Stimulated activated CD8-positive, alpha-beta memory T cell treated with anti-CD3 and anti-CD28 coated beads, Interleukin-2, amount 100 ng/mL, for 48 hours (primary cell): ENCODE measurements around the gene ANKRD44.
"Not testable (repeated sequence)": the region's sequence is repeated elsewhere in the genome, so short reads cannot be mapped to it uniquely, and the experiment has no call there.

ENCODE experiments used
- DNase-seq, 2 donors: peaks; one replicate each; pipeline ENCODE4 v3.0.0-alpha.2; 2020; ENCODE audit warnings: low read depth in 2 of 2

Gene ANKRD44

DNA sequence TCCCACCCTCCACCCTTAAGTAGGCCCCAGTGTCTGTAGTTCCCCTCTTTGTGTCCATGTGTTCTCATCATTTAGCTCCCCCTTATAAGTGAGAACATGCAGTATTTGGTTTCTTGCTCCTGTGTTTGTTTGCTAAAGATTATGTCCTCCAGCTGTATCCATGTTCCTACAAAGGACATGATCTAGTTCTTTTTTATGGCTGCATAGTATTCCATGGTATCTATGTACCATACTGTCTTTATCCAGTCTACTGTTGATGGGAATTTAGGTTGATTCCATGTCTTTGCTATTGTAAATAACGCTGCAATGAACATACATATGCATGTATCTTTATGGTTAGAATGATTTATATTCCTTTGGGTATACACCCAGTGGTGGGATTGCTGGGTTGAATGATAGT, 233.9 kb downstream of the ANKRD44 start:
- DNase-seq, result no peak

DNA sequence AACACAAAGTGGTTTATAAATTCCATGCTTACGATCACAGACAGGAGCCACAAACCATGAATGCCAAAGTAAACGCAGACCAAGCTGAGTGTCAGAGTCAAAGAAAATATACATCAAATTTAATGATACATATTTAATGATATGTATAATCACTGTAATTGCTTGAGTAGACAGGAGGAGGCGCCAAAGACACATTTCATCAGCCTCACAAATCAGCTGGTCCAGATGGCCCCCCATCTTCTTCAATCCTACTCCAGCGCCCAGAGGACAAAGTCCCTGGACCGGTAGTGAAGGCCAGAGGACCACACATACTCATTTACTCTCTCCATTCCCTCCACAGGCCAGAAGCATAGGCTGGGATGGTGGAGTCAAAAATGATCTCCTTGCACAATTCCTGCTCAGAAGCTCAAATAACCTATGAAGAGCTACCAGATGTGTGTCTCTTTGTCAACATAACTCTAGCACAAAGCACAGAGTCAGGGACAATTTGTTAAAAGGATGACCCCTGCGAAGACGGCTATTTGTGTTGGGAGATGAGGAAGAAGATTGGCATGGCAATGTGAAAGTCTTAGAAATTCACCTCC, 234.7 kb downstream of the ANKRD44 start:
- no peak for DNase-seq

DNA sequence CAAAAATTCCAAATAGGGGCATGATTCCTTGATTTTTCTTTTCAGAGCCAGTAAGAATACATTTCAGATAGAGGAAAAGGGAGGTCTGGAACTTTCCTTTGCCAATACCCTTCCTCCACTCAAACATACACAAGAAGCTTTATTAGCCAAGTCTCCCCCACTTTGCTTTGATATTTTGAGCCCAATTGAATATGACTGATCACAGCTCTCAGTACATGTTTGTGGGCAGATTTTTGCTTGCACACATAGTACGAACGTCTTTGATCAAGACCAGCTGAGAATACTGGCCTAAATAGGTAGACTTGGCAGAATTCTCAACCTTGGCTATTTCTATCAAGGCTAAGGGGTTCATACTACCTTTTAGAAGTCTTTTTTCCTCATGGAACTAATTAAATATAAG, 235.3 kb downstream of the ANKRD44 start:
- no peak for DNase-seq

DNA sequence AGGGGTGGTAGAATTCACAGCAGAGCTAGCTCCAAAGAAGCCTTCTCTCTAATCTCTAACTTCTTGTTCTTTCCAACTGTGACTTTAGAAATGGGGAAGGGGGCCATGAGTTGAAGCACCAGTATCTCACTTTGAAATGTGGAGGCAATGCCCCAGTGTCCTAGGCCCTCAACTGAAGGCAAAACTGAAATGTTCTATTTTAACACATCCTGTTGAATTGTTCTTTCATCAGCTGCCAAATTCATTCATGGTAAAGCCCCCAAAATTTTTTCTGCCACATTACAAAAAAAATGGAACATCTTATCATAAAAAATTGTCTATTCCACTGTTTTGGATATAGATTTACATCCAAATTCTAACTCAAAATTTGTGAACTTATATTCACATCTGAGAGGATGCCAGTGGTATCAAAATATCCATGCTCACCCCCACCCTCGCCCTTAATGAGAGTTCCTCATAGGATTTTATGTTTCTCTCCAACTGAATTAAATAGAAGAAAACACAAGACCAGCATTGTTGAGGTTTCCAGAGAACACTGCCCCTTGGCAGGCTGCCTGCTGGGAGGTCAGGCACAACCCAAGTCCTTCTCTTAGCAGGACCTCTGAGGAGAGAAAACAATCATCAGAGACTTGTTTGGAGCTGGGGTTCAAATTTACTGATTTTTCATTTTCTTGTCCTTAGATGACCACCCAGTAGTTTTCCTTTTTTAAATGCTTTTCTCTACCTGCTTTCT, 236.7 kb downstream of the ANKRD44 start:
- no peak for DNase-seq

DNA sequence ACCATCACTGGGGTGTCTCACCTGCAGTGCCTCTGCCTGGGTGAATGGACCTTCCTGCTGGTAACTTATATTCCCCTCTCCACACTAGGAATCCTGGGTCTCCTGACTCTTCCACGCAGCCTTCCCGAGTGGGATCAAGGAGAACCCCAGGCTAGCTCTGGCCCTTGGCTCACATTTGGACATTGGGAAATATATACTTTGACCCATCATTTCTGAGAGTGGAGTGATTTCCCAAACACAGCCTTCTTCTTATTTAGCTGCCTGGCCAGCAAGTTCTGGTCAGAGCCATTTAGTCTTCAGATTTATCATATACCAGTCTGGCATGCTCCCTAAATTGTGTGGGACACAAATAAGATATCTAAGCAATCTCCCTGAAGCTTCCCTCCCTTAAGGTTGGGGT, 237.3 kb downstream of the ANKRD44 start:
- DNase-seq, result no peak

DNA sequence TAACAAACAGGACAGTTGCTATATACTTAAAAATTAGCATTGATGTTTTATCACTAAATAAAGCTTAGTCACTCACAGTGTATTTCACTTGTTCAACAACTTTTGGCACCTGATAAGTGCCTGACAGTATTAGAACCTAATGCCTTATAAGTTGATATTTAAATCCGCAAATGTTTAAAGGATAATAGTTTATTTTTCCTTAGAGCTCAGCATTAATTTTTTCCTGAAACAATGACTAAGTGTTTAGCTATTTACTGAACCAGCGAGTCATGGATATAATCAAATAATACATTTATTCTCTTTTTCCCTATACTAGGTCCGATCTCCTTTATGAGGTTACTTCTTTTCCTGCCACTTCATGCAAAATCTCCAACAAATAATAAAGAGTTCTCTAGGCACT, 238.0 kb downstream of the ANKRD44 start:
- DNase-seq, result no peak

DNA sequence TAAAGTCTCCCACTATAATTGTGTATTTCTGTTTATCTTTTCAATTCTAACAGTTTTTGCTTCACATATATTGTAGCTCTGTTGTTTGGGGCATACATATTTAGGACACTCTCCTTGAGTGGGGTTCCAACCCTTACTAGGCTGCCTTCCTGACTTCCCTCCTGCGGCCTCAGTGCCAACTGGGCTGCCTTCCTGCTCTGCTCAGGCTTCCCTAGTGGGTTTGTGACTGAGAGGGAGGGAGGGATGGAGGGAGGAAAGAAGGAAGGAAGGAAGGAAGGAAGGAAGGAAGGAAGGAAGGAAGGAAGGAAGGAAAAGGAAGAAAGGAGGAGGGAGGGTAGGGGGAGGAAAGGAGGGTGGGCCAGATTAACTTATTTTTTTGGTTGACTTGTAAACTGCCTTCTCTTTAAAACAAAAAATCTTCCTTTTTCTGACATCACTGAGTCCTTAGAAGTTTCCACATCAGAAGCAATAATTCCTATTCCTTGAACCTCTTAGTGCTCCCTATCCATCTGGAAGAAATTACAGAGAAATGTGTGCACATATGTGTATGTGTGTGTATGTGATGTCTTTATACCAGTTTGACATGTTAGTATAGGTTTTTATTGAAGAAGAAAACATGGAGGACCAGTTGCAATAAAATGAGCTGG, 238.7 kb downstream of the ANKRD44 start:
- no peak for DNase-seq

DNA sequence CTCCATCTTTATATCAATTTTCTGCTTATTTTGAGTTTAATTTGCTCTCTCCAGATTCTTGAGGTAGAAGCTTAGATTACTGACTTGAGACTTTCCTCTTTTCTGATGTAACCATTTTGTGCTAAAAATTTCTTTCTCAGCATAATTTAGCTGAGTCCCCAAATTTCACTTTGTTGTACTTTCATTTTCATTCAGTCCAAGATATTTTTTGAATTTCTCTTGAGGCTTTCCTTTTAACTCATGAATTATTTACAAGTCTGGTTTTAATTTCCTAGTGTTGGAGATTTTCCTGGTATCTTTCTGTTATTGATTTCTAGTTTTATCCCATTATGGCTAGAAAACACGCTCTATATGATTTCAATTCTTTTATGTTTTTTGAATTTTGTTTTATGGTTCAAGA, 239.4 kb downstream of the ANKRD44 start:
- DNase-seq, result no peak

DNA sequence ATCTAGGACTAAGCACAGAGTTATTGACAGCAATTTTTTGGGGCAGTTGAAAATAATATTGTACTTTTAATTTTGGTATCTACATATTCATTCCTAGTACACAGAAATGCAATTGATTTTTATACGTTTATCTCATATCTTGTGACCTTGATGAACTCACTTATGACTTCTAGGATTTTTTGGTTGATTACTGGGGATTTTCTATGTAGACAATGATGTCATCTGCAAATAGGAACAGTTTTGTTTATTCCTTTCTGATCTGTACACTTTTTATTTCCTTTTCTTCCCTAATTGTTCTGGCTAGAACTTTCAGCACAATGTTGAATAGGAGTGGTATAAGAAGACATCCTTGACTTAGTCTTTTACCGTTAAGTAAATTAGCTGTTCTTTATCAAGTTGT, 240.6 kb downstream of the ANKRD44 start:
- DNase-seq, result no peak

DNA sequence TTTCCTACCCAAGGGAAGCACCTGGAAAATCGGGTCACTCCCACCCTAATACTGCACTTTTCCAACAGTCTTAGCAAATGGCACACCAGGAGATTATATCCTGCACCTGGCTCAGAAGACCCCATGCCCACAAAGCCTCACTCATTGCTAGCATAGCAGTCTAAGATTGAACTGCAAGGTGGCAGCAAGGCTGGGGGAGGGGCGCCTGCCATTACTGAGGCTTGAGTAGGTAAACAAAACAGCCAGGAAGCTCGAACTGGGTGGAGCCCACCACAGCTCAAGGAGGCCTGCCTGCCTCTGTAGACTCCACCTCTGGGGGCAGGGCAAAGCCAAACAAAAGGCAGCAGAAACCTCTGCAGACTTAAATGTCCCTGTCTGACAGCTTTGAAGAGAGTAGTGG, 248.0 kb downstream of the ANKRD44 start:
- DNase-seq, result not testable (repeated sequence)

DNA sequence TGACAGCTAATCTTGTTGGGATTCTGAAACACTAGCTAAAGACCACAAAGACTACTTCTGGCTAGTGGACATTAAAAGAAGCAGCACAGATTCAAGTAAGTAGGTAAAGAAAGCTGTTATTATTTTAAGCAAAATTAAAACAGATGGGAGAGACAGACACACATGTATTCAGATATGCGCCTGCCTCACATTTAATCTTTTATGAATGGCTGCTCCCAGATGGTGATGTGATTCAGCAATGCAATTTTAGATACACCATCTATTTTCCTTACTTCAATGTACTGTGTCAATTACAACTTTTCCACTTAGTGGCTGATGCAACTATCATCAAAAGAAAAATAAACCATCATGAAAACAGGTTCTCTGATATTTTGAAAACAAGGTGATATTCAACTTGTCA, 251.1 kb downstream of the ANKRD44 start:
- no peak for DNase-seq

DNA sequence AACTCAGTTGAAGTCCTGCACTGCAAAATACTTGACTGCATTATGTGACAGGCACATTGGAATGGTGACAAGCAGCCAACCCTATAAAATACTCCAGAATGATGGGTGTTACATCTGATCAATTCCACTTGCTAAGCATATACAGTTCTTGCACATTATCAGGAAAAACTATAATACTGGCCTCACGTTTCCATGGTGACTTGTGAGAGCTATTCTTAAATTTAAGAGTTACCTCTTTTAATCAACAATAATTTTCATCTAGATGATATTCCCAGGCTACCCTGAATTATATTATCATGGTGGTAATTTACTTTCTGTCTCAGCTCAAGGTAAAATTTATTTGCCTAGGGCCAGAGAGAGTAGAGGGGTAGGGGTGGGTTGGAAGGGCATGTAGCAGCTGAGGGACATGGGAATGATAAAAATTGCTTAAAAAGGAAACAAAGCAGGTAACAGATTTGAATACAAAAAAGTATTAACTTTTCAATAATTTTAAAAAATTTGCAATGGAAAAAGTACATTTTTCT, 251.7 kb downstream of the ANKRD44 start:
- DNase-seq, result no peak

DNA sequence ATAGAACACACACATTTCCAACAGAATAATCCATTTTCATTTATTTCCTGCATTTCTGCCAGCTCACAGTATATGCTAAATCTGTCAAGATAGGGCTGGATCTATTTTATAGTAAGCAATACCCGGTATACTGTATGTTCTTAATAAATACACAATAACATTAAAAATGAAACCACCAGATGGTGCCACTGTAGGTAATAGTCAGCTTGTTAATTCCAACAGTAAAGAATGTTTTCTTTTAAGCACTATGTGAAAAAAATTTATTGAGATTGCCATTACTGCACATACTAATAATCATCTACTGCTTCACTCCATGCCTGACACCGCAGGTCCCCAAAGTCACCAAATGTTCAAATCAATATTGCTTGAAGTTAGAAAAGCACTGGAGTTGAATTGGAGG, 252.6 kb downstream of the ANKRD44 start:
- no peak for DNase-seq

DNA sequence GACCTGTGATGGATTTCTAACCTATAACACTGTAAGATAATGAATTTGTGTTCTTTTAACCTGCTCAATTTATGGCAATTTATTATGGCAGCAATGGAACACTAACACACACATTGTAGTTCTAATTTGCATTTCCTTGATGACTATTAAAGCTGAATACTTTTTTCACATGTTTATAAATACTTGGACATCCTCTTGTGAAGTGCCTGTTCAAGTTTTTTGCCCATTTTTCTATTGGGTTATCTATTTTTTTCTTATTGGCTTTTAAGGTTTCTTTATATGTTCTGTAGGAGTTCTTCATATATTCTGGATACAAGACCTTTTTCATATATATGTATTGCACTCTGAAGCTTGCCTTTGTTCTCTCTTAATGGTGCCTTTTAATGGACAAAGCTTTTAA, 255.5 kb downstream of the ANKRD44 start:
- no peak for DNase-seq

DNA sequence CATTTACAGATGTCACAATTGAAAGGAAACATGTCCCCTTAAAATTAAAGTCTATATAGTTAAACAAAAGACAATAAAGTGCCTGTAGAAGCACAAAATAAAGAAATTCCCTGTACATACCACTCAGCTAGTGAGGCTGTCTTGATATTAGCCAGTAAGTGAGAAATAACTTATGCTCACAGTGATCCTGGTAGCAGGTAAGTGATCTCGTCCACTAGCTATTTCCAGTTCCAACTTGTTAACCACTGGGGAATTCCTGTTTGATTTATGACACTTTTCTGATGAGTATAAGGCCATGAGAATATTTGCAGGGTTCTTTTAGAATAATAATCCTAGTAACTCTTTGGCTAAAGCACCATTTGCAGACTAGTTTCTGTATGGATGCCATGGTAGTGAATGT, 256.1 kb downstream of the ANKRD44 start:
- no peak for DNase-seq

DNA sequence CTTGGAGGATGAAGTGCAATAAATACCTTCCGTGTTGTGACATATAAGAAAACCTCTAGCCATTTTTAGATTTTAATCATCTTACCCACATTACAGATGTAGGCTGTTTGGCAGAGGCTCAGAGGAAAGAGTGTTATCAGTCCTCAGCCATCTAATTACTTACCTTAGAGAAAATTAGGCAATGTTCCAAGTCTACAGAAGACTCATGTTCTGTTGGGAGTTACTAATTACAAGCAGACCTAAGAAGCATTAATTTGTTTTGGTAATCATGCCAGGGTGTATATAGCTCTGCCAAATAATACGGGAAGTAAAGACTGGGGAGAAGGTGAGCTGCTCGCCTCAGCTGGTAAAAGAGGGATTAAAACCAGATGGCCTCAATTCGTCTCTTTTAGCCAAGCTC, 258.2 kb downstream of the ANKRD44 start:
- no peak for DNase-seq

DNA sequence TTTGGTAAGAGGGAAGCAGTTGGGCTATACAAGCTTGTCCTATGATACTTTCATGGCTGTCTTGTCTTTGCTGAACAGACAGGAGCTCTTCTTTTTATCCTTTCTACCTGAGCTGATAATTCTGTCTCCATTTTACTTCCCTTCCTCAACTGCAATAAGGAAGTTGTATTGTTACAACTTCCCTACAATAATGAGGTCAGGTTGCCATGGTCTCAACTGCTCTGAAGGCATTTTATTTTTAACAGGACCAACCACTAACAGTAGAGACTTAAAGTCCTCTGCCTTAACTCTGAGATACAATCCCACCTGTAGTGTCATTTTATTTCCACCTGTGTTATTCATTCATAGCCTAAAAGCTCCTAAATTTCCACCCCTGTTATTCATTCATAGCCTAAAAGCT, 265.5 kb downstream of the ANKRD44 start:
- no peak for DNase-seq

DNA sequence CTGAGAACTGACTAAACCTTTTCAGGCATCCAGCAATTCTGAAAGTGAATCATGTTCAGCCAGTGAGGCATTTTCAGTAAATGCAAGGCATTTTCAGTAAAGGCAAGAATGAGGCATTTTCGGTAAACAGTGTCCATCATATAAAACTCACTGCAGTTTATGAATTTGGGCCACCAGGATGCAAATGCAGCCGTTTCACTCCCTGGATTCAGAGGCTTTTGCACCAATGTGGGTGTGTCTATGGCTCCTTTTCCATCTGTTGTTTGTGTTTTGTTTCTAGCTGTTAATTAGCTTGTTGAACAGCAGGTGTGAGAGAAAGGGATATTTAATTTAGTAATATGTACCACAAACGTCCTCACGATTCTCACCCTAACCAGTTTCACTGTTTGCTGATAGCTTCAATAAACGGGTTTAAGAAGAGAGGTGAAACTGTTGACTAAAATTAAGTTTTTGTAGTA, 267.8 kb downstream of the ANKRD44 start:
- no peak for DNase-seq

DNA sequence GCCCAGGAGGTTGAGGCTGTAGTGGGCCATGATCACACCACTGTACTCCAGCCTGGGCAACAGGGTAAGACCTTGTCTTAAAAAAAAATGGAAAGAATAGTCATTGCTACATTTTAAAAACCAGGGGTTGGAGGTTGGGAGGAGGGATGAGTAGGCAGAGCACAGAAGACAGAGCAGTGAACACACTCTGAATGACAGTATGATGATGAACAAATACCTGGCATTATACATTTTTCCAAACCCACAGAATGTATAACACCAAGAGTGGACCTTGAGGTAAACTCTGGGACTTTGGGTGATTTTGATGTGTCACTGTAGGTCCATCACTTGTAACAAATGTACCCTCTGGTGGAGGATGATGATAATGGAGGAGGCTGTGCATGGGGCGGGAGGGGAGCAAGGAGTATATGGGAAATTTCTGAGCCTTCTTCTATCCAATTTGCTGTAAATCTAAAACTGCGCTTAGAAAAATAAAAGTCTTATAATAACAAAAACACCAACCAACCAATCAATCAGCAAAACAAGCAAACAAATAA, 272.6 kb downstream of the ANKRD44 start:
- no peak for DNase-seq

DNA sequence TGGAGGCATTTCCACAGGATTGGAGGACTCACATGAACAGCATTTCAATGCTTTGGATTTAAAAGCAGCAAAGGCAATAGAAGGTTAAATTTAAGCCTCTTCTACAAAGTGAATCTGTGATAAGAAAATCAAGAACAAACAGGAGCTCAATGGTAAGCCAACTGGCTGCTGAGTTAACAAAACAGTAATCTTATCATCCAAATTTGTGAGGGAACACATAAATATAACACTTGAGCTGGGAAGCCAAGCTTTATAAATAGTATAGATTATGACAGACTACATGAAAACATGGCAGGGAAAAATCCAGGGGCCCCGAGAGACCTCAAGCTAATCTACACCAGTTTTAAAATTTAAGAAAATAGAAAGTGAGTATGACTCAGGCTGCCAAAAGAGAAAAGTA, 275.6 kb downstream of the ANKRD44 start:
- DNase-seq, result no peak

DNA sequence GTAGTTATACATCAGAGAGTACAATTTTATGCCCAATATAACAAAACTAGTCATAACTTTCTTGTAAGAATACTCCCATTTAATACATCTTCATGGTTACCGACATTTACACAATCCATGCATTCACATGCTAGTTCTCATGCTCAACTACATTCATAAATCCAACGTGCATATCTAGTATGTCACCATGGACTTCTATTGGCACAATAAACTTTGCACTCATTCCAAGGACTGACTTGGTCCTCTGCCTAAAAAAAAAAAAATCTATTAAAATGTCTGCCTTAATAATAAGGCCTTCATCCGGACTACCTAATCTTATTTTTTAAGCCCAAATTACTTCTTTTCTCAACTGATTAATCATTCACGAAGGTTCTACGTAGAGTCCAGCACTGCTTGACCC, 276.3 kb downstream of the ANKRD44 start:
- no peak for DNase-seq

DNA sequence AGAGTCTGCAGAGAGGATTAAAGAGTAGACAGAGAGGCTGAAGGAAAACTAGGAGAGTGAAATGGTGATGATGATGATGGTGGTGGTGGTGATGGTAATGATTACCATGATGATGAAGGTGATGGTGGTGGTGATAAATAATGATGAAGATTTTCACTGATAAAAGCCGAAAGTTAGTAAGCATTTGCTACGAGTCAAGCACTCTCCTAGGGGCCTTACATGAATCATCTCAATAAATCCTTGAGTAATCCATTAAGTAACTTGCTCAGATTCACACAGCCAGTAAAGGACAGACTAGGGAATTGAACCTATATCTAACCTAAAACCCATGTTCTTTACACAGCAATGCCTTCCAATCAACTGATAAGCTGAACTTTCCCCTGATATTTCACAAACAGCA, 277.4 kb downstream of the ANKRD44 start:
- no peak for DNase-seq

DNA sequence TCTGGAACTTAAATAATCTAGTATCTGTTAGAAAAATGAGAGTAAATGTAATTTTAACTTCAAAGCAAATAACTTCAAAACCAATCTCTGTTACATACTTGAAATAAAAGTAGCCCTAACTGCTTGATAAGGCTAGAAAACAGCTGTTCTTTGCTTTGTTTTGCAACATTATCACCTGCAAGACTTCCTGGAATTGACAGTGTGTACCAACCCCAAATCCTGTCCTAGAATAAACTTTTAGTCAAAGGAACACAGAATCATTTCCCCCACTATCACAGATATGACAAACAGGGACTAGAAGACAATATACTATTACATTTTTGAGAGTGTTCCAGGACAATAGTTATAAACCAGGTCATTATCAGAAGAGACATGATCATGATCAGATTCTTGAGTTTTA, 278.8 kb downstream of the ANKRD44 start:
- no peak for DNase-seq
